ENCODE results near the gene DHRS3.
"Not testable (repeated sequence)": the region's sequence is repeated elsewhere in the genome, so short reads cannot be mapped to it uniquely, and the experiment has no call there.

Gene DHRS3

GRCh38 chr1:12573015-12573825 is 44.8 kb downstream of the DHRS3 start:
- DNase-seq, result no peak

GRCh38 chr1:12572522-12572921 is 45.5 kb downstream of the DHRS3 start:
- no peak for DNase-seq

GRCh38 chr1:12570291-12570690 is 47.7 kb downstream of the DHRS3 start:
- no peak for DNase-seq

DNA sequence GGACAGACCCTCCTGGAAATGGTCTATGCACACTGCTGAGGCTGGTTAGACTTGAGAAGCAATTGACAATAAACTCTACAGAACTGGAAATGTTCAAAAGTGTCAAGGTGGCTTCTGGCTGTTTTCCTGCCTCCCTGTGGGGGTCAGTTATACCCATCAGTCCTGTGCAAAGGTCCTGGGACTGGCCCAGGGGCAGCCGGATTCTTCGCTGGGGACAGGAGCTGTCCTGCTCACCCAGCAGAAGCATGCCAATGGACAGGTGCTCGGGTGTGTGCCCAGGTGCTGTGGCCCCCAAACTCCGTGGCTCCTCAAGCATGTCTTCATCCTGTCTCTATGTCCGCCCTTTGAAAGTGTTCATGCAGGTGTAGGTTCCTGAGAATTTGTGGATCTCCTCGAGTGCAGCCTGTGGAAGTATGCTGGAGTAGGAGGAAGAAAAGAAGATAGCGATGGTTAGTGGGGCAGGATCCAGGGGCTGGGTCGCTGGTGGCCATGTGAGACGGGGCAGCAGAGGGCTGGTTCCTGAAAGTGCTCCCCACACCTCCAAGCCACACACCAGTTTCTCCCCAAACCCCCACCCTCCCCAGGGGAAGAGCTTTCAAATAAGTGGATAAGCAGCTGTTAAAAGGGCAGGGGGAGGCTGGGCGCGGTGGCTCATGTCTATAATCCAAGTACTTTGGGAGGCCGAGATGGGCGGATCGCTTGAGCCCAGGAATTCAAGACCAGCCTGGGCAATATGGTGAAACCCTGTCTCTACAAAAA is 49.8 kb downstream of the DHRS3 start:
- no peak for DNase-seq

- no peak for DNase-seq
Observed at GRCh38 chr1:12567288-12567819, 50.7 kb downstream of the DHRS3 start.

DNA sequence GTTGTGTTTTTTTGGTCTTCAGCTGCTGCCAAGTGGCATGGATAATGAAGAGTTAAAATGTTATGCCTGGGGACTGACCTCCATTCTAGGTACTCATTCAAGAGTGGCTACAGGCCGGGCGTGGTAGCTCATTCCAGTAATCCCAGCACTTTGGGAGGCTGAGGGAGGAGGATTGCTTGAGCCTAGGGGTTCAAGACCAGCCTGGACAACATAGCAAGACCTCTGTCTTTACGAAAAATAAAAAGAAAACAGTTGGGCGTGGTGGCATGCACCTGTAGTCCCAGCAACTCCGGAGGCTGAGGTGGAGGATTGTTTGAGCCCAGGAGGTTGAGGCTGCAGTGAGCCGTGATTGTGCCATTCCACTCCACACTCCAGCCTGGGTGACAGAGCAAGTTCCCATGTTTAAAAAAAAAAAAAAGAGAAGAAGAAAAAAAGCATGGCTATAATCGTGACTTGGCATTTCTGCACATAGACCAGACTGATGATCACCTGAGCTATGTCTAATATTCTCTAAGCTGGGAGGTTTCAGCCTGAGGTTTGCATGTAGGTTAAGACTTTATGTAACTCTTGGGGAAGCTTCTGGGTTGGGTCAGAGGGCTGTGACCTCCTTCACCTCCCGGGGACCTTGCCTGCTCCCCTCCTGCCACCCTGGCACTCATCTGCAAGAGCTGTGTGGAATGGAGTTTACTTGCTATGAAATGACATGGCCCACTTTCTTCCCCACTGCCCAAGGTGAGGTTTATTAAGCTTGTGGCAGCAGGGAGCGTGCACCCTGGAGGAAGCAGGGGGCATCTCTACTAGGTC is 51.3 kb downstream of the DHRS3 start:
- no peak for DNase-seq

GRCh38 chr1:12565966-12566352 is 52.1 kb downstream of the DHRS3 start:
- DNase-seq, result no peak

- no peak for DNase-seq
Observed at GRCh38 chr1:12565094-12565965, 52.7 kb downstream of the DHRS3 start.

DNA sequence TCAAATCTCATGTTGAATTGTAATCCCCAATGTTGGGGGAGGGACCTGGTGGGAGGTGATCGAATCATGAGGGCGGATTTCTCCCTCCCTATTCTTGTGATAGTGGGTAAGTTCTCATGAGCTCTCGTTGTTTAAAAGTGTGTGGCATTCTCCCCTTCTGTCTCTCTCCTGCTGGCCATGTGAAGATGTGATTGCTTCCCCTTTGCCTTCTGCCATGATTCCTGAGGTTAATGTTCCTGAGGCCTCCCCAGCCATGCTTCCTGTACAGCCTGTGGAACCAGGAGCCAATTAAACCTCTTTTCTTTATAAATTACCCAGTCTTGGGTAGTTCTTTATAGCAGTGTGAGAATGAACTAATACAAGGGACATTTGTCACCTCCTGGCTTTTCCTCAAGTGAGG is 53.8 kb downstream of the DHRS3 start:
- not testable (repeated sequence) for DNase-seq

DNA sequence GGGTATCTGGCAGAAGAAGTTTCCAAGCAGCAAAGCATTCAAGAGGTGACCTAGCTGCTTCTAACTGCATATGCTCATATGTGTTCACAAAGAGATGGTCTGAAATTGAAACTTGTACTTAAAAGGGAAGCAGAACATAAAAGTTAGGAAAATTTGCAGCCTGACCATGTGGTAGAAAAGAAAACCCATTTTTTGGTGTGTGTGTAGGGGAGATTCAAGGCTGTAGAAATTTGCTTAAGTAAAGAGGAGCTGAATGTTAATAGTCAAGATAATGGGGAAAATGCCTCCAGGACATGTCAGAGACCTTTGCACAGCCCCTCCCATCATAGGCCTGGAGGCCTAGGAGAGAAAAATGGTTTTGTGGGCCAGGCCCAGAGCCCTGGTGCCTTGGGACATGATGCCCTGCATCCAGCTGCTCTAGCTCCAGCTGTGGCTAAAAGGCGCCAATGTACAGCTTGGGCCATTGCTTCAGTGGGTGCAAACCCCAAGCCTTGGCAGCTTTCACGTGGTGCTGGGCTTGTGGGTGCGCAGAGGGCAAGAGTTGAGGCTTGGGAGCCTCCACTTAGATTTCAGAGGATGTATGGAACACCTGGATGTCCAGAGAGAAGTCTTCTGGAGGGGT is 54.9 kb downstream of the DHRS3 start:
- no peak for DNase-seq

DNA sequence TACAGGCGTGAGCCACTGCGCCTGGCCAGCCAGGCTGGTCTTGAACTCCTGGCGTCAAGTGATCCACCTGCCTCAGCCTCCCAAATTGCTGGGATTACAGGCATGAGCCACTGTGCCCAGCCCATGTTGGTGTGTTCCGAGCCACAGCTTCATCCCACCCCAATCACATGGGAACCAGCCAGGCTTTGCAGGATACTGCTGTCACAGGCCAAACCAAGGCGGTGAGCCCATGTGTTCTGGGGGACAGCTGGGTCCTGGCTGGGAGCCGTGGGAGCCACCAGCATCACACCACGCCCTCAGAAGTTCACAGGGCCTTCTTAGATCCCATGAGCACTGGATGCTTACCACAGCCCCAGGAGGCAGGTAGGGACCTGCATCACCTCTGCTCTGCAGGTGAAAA is 56.9 kb downstream of the DHRS3 start:
- DNase-seq, result no peak

DNA sequence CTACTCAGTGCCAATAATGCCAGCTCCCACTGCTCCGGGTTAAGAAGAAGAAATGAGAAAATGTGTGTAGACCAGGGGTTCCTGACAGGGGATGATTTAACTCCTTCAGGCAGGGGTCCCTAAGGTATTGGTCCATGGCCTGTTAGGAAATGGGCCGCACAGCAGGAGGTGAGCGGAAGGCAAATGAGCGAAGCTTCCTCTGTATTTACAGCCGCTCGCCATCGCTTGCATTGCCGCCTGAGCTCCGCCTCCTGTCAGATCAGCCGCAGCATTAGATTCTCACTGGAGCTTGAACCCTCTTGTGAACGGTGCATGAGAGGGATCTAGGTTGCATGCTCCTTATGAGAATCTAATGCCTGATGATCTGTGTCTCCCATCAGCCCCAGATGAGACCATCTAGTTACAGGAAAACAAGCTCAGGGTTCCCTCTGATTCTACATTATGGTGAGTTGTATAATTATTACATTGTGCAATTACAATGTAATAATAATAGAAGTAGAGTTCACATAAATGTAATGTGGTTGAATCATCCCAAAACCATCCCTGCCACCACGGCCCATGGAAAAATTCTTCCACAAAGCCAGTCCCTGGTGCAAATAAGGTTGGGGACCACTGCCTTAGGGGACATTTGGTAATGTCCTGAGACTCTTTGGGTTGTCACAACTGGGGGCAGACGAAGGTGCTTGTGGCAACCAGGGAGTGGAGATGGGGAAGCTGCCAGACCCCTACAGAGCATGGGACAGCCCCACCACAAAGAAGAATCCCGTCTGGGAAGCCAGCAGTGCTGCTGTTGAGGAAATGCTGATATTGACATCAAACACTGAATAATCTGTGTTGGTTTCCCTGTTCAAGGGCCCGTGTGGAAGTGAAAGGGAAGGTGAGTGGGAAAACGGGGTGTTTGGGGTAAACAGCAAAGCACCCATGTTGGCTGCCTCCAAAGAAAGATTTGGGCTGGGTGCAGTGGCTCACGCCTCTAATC is 60.8 kb downstream of the DHRS3 start:
- no peak for DNase-seq

DNA sequence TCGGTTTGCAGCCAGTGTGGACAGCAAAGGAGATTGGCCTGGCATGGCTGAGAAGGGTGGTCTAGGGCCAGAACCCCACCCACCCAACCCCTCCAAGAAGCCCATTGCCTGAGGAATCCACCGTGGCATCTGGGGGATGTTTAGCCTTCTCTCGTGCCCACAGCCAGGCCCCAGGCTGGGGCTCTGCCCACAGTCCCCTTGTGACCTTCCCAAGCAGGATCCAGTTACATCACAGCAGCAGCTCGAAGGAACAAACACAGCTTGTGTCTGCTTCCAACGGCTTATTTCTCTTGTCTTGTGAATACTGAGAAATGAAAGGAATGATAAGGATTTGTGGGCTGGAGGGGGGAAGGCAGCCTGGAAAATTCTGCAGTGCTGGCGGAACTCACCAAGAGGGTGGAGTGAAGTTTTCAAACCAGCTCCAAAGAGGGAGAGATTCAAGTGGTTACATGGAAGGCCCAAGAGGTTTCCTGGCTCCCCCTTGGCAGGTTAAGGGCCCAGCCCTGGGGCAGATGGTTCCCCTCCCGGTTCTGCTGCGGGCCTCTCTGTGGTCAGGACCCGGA is 61.6 kb downstream of the DHRS3 start:
- no peak for DNase-seq

DNA sequence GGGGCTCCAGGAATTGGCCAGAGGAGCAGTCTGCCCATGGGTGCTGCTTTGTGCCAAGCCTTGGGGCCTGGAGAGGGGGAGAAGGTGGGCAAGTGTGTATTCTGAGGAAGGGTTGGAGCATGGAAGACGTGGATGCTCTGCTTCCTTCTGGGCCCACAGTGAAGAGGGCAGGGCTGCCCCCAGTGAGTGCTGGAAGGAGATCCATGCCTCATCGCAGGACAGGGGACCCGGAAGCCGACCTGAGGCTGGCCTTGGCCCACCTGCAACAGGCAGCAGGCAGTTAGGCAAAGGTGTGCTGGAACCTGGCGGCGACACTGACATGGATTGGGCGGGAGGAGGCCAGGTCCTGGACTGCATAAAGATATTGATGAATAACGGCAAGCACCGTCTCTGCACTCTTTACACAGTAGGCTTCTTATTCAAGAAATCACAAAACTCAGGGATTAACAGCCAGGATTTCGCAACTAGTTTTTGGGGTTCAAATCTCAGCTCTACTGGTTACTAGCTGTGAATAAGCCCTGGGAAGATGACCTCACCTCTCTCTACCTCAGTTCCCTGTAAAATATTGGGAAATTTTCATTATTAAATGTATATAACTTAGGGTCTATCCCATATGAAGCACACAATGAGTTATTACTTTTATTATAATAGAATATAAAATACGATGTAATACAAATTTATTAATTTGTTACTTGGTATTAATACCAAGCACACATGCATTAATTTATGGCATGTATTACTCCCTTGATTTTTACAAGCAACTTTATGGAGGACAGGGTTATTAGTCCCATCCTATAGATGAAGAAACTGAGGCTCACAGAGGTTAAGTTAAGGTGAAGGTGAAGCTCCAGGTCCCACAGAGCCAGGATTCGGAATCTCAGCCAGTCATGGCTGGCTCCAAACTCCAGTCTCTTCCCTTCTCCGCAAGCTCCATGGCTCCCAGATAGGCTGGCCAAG is 62.3 kb downstream of the DHRS3 start:
- no peak for DNase-seq

GRCh38 chr1:12554521-12555305 is 63.3 kb downstream of the DHRS3 start:
- DNase-seq, result no peak

GRCh38 chr1:12553963-12554362 is 64.0 kb downstream of the DHRS3 start:
- DNase-seq, result no peak

DNA sequence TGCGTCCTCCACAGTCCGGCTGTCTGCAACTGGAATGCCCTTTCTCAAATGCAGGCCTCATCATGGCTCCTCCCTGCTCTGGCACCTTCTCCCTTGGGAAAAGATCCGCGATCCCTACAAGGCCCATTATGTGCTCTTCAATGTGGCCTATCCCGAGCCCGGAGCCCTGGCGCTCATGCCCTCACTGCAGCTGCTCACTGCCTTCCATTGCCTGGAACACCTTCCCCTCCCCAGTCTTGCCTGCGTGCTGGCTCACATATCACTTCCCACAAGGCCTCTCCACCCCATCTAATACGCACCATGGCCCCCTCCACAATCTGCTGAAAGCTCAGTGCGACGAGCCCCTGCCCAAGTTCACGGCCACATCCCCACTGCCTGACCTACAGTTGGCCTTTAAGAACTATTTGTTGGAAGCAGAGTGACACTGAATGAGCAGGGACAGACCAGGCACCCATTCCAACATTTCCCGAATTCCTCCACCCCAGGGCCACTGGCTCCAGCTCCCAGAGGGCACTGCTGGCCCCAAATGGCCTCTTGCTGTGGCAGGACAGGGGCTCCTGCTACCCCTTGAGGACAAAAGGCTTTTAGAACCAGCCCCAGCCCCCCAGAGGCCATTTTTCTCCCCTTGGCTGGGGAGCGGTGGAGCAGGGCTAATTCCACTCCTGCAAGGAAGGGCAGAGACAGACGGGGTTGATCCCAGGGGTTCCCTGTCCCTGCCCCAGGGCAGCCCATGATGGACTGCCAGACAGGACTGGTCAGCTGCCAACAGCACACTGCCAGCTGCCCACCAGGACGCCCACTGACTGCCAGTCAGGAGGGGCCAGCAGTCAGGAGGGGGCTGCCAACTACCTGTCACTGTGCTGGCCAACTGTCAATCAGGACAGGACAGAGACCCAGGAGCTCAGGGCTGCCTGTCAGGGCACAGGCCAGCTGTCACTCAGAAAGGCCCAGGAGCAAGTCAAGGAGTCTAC is 64.8 kb downstream of the DHRS3 start:
- no peak for DNase-seq

All from DMS79 treated with DMSO at 0.1 percent for 48 hours (cell line).